ENCODE data around the gene WNT3. TPM values are rescaled to one million over a fixed set of nuclear protein-coding genes. Genes with fewer than 3 reads are reported as not detected.

Gene WNT3
- total RNA-seq, 1 experiment from 2014 or later: 8.8 TPM

DNA sequence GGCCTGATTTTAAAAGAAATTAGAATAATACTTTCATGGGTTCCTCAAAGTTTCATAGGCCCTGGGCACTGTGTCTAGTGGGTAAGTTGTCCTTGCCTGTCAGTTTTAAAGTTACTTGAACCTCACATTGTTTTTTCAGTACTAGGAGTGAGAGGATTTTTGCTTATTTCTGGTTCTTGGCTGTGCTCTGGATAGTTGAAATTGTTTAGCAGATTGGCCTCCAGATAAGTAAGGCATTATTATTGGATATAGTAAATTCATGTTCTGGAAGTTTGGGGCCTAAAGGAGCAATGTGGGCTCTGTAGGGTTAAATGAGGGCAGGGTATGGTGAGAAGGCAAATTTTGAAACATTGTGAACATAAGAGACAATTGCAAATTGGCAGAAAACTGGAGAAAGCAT is 78.5 kb downstream of the WNT3 start:
- Mint-ChIP-seq H3K27me3 (ENCODE audit: insufficient read depth, unreplicated experiment) (no peaks in the 10 kb centered on the region), H3K4me3 (ENCODE audit: unreplicated experiment) (no peak overlapping the region), H3K4me1 (ENCODE audit: low read depth, unreplicated experiment) (no peaks in the 10 kb centered on the region), H3K36me3 (ENCODE audit: insufficient read depth, unreplicated experiment) (peaks cover 8% of the 10 kb centered on the region), H3K27ac (ENCODE audit: unreplicated experiment) (no peak overlapping the region), H3K9me3 (ENCODE audit: unreplicated experiment) (no peaks in the 10 kb centered on the region)
- ChIA-PET CTCF (no interaction called here), POLR2A (no interaction called here)
- TF ChIP-seq, protein P1, sequence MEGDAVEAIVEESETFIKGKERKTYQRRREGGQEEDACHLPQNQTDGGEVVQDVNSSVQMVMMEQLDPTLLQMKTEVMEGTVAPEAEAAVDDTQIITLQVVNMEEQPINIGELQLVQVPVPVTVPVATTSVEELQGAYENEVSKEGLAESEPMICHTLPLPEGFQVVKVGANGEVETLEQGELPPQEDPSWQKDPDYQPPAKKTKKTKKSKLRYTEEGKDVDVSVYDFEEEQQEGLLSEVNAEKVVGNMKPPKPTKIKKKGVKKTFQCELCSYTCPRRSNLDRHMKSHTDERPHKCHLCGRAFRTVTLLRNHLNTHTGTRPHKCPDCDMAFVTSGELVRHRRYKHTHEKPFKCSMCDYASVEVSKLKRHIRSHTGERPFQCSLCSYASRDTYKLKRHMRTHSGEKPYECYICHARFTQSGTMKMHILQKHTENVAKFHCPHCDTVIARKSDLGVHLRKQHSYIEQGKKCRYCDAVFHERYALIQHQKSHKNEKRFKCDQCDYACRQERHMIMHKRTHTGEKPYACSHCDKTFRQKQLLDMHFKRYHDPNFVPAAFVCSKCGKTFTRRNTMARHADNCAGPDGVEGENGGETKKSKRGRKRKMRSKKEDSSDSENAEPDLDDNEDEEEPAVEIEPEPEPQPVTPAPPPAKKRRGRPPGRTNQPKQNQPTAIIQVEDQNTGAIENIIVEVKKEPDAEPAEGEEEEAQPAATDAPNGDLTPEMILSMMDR (IDR thresholded peaks at IDR 0.05; ENCODE audit: insufficient read depth in 1 of 2, low read depth in 1 of 2, low read length in 1 of 2, severe bottlenecking in 1 of 2, unreplicated experiment in 1 of 2): no peak
- H3K9me3 ChIP-seq: no peaks in the 10 kb centered on the region
- intact Hi-C loops (cut with micrococcal nuclease; ENCODE audit: unreplicated experiment): no loop called here
- no TSS peak for BruUV-seq (replicated peaks)
- no peak overlapping the region for H3K4me3 ChIP-seq (ENCODE audit: low read depth, low read length)
- H3K36me3 ChIP-seq (ENCODE audit: control insufficient read depth, insufficient read depth, low read length): no peaks in the 10 kb centered on the region
- DNase-seq: no peak
- no peaks in the 10 kb centered on the region for H3K4me1 ChIP-seq
- H3K27me3 ChIP-seq (replicated peaks; ENCODE audit: control insufficient read depth, insufficient read depth, low read length): no peaks in the 10 kb centered on the region

DNA sequence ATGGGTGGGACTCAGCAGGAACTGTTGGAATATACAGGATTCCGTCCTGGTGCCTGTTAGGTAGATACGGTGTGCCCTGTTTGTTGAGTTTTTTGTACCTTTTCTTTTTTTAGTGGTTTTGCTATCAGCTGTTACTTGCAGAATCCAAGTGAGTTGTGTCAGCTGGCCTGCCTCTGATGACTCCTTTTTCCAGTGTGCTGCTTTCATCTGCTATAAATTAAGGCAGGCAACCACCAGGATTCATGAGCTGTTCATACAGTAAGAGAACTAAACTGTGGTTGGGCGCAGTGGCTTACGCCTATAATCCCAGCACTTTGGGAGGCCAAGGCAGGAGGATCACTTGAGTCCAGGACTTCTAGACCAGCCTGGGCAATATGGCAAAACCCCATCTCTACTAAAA is 79.9 kb downstream of the WNT3 start:
- no peak overlapping the region for H3K4me3 ChIP-seq (ENCODE audit: low read depth, low read length)
- H3K36me3 ChIP-seq (ENCODE audit: control insufficient read depth, insufficient read depth, low read length): no peaks in the 10 kb centered on the region
- Mint-ChIP-seq H3K27me3 (ENCODE audit: insufficient read depth, unreplicated experiment) (no peaks in the 10 kb centered on the region), H3K4me1 (ENCODE audit: low read depth, unreplicated experiment) (no peaks in the 10 kb centered on the region), H3K4me3 (ENCODE audit: unreplicated experiment) (no peak overlapping the region), H3K36me3 (ENCODE audit: insufficient read depth, unreplicated experiment) (peaks cover 8% of the 10 kb centered on the region), H3K9me3 (ENCODE audit: unreplicated experiment) (no peaks in the 10 kb centered on the region), H3K27ac (ENCODE audit: unreplicated experiment) (no peak overlapping the region)
- no peak for DNase-seq
- intact Hi-C loops (cut with micrococcal nuclease; ENCODE audit: unreplicated experiment): no loop called here
- TF ChIP-seq, protein P1 (IDR thresholded peaks at IDR 0.05; ENCODE audit: insufficient read depth in 1 of 2, low read depth in 1 of 2, low read length in 1 of 2, severe bottlenecking in 1 of 2, unreplicated experiment in 1 of 2): no peak
- BruUV-seq (replicated peaks): no TSS peak
- ChIA-PET CTCF (no interaction called here), POLR2A (no interaction called here)
- H3K9me3 ChIP-seq: no peaks in the 10 kb centered on the region
- H3K4me1 ChIP-seq: no peaks in the 10 kb centered on the region
- no peaks in the 10 kb centered on the region for H3K27me3 ChIP-seq (replicated peaks; ENCODE audit: control insufficient read depth, insufficient read depth, low read length)

DNA sequence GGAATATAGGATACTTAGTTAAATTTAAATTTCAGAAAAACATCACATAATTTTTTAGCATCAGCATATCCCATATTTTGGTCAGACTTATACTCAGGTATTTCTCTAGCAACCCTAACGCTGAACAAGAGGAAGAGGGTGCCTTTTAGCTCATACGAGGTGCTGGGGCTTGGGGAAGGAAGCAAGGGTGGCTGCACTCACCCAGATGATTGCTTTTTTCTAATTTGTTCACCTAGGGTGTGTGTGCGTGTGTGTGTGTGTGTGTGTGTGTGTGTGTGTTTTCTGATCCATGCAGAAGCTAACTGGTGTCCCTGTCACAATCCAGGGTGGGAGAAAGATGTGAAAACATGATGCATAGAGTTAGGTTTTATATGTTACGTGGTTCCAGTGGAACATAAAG is 81.2 kb downstream of the WNT3 start:
- TF ChIP-seq, protein P1 (IDR thresholded peaks at IDR 0.05; ENCODE audit: insufficient read depth in 1 of 2, low read depth in 1 of 2, low read length in 1 of 2, severe bottlenecking in 1 of 2, unreplicated experiment in 1 of 2): no peak
- H3K4me1 ChIP-seq: no peaks in the 10 kb centered on the region
- Mint-ChIP-seq H3K9me3 (ENCODE audit: unreplicated experiment) (no peaks in the 10 kb centered on the region), H3K36me3 (ENCODE audit: insufficient read depth, unreplicated experiment) (peaks cover 12% of the 10 kb centered on the region), H3K27ac (ENCODE audit: unreplicated experiment) (no peak overlapping the region), H3K4me1 (ENCODE audit: low read depth, unreplicated experiment) (no peaks in the 10 kb centered on the region), H3K27me3 (ENCODE audit: insufficient read depth, unreplicated experiment) (no peaks in the 10 kb centered on the region), H3K4me3 (ENCODE audit: unreplicated experiment) (no peak overlapping the region)
- no peaks in the 10 kb centered on the region for H3K36me3 ChIP-seq (ENCODE audit: control insufficient read depth, insufficient read depth, low read length)
- intact Hi-C loops (cut with micrococcal nuclease; ENCODE audit: unreplicated experiment): no loop called here
- no peaks in the 10 kb centered on the region for H3K9me3 ChIP-seq
- no TSS peak for BruUV-seq (replicated peaks)
- ChIA-PET CTCF (no interaction called here), POLR2A (no interaction called here)
- DNase-seq: no peak
- H3K27me3 ChIP-seq (replicated peaks; ENCODE audit: control insufficient read depth, insufficient read depth, low read length): no peaks in the 10 kb centered on the region
- no peak overlapping the region for H3K4me3 ChIP-seq (ENCODE audit: low read depth, low read length)
